A673 (cell line): ENCODE data around the gene IFNLR1. TPM values are rescaled to one million over a fixed set of nuclear protein-coding genes. Genes with fewer than 3 reads are reported as not detected.

Experiments used
- BruUV-seq: library from RNA; stranded (reverse); fragments of 400-500 nt; replicated peaks from 2 replicates; lab custom pipeline; 2021; lab: Mats Ljungman, UMichigan
- CTCF ChIA-PET: fragments of 300-600 bp; sonication (Branson Sonifier 250); formaldehyde crosslinking; loops from one replicate; lab custom pipeline; 2022; ENCODE audit warnings: antibody characterized with exemption; lab: Charles Lee
- POLR2A ChIA-PET: fragments of 300-600 bp; sonication (Branson Sonifier 250); formaldehyde crosslinking; loops from one replicate; lab custom pipeline; 2022; ENCODE audit warnings: antibody characterized with exemption; ENCODE audit not compliant: low non-redundant PET; lab: Charles Lee
- DNase-seq: peaks from one replicate; pipeline ENCODE4 v3.0.0-alpha.2; 2015; ENCODE audit warnings: low spot score
- H3K27ac ChIP-seq: fragments of 200-600 bp; sonication (generic); 2 replicates; pipeline ENCODE4 v1.5.1; 2016; ENCODE audit warnings: mixed run types, low read depth, mild to moderate bottlenecking, mixed read lengths, antibody characterized with exemption, low read length; ENCODE audit not compliant: poor library complexity, severe bottlenecking
- H3K27me3 ChIP-seq: fragments of 200-600 bp; sonication (generic); replicated peaks from 2 replicates; pipeline ENCODE4 v1.6.1; 2017; ENCODE audit warnings: mixed run types, low read depth, mild to moderate bottlenecking, mixed read lengths, antibody characterized with exemption, low read length; ENCODE audit not compliant: insufficient read depth, poor library complexity
- H3K36me3 ChIP-seq: fragments of 200-600 bp; sonication (generic); 2 replicates; pipeline ENCODE4 v1.6.1; 2016; ENCODE audit warnings: mixed run types, mild to moderate bottlenecking, mixed read lengths, antibody characterized with exemption, low read length; ENCODE audit not compliant: insufficient read depth, poor library complexity, severe bottlenecking
- H3K4me1 ChIP-seq: fragments of 200-600 bp; sonication (generic); 2 replicates; pipeline ENCODE4 v1.6.1; 2017; ENCODE audit warnings: mixed run types, mild to moderate bottlenecking, mixed read lengths, antibody characterized with exemption, low read length; ENCODE audit not compliant: insufficient read depth, poor library complexity, severe bottlenecking
- H3K4me3 ChIP-seq: fragments of 200-600 bp; sonication (generic); 2 replicates; pipeline ENCODE4 v1.5.1; 2016; ENCODE audit warnings: low read depth, mixed run types, mild to moderate bottlenecking, mixed read lengths, low read length; ENCODE audit not compliant: poor library complexity, severe bottlenecking
- H3K9me3 ChIP-seq: fragments of 200-600 bp; sonication (generic); 2 replicates; pipeline ENCODE4 v1.6.1; 2016; ENCODE audit warnings: mixed run types, low read depth, mild to moderate bottlenecking, mixed read lengths, antibody characterized with exemption, low read length; ENCODE audit not compliant: poor library complexity, severe bottlenecking
- CTCF ChIP-seq: fragments of 300-800, 200-600 bp; sonication (generic); conservative IDR thresholded peaks from 2 replicates; pipeline ENCODE4 v1.5.1; 2017; ENCODE audit warnings: low read depth, mild to moderate bottlenecking, antibody characterized with exemption, low read length, moderate library complexity, mixed read lengths
- EZH2 ChIP-seq: fragments of 200-600 bp; sonication (generic); IDR thresholded peaks from 2 replicates; pipeline ENCODE4 v1.6.1; 2017; ENCODE audit warnings: borderline replicate concordance, low read depth, mild to moderate bottlenecking, mixed read lengths, antibody characterized with exemption, low read length; ENCODE audit not compliant: poor library complexity, severe bottlenecking
- intact Hi-C: fragments of 100-400 bp; cut with micrococcal nuclease; formaldehyde crosslinking; loops from one replicate; pipeline ENCODE4 v1.10.0; 2022; ENCODE audit not compliant: unreplicated experiment
- total RNA-seq: library from RNA; stranded (reverse); gene quantifications from 2 replicates; pipeline ENCODE4 v1.2.3, GENCODE V29; 2021

IFNLR1 gene
- total RNA-seq, 1 experiment from 2014 or later: 2.0 TPM

GRCh38 chr1:24206516-24207394 lies 19.7 kb upstream of the IFNLR1 start:
- H3K36me3 ChIP-seq: no peaks in the 10 kb centered on the region
- H3K4me1 ChIP-seq: peaks cover 4% of the 10 kb centered on the region
- no peak overlapping the region for H3K4me3 ChIP-seq
- H3K27me3 ChIP-seq: no peaks in the 10 kb centered on the region
- H3K9me3 ChIP-seq: no peaks in the 10 kb centered on the region
- no peak overlapping the region for H3K27ac ChIP-seq
- ChIA-PET POLR2A (no interaction called here), CTCF (no interaction called here)
- TF ChIP-seq EZH2 (no peak), CTCF (no peak)
- no peak for DNase-seq
- BruUV-seq: no TSS peak
- intact Hi-C loops: no loop called here

GRCh38 chr1:24206083-24206464 lies 19.0 kb upstream of the IFNLR1 start:
- TF ChIP-seq EZH2 (no peak), CTCF (no peak)
- Histone ChIP-seq H3K27ac (no peak overlapping the region), H3K4me3 (no peak overlapping the region), H3K9me3 (no peaks in the 10 kb centered on the region), H3K36me3 (no peaks in the 10 kb centered on the region), H3K4me1 (peaks cover 4% of the 10 kb centered on the region), H3K27me3 (no peaks in the 10 kb centered on the region)
- intact Hi-C loops: no loop called here
- CTCF ChIA-PET: no interaction called here
- no TSS peak for BruUV-seq
- POLR2A ChIA-PET: no interaction called here
- DNase-seq: no peak

- POLR2A ChIA-PET: no interaction called here
- BruUV-seq: no TSS peak
- CTCF ChIA-PET: no interaction called here
- intact Hi-C loops: no loop called here
- Histone ChIP-seq H3K9me3 (no peaks in the 10 kb centered on the region), H3K4me3 (no peak overlapping the region), H3K4me1 (peaks cover 4% of the 10 kb centered on the region), H3K27me3 (no peaks in the 10 kb centered on the region), H3K36me3 (no peaks in the 10 kb centered on the region), H3K27ac (no peak overlapping the region)
- no peak for DNase-seq
- no peak for TF ChIP-seq EZH2
- no peak for TF ChIP-seq CTCF
Measured at GRCh38 chr1:24205345-24206082, 18.4 kb upstream of the IFNLR1 start.
